Neural cell (in vitro differentiated cells): Measurements from ENCODE around the gene LAMA5. TPM values are rescaled to one million over a fixed set of nuclear protein-coding genes. Genes with fewer than 3 reads are reported as not detected.

Experiments used
- H2AFZ ChIP-seq: fragments of 200-600, 300-800 bp; sonication (generic), shearing (Covaris generic); 2 replicates; pipeline ENCODE4 v1.6.0; 2014; ENCODE audit warnings: low read depth, mild to moderate bottlenecking, antibody characterized with exemption, low read length, moderate library complexity
- H3F3A ChIP-seq: fragments of 200-600 bp; shearing (Covaris generic); 2 replicates; pipeline ENCODE4 v1.6.1; 2016; ENCODE audit warnings: mild to moderate bottlenecking, moderate library complexity, mixed read lengths, antibody characterized with exemption, low read length; ENCODE audit not compliant: insufficient read depth, poor library complexity, severe bottlenecking
- H3K27ac ChIP-seq: fragments of 200-600, 300-800 bp; sonication (generic), shearing (Covaris generic); 2 replicates; pipeline ENCODE4 v1.5.1; 2014; ENCODE audit warnings: mild to moderate bottlenecking, low read length, moderate library complexity
- H3K27me3 ChIP-seq: fragments of 300-800, 200-600 bp; sonication (generic), shearing (Covaris generic); 2 replicates; pipeline ENCODE4 v1.6.0; 2014; ENCODE audit warnings: mild to moderate bottlenecking, low read depth, low read length, moderate library complexity; ENCODE audit not compliant: insufficient read depth
- H3K36me3 ChIP-seq: fragments of 300-800, 200-600 bp; sonication (generic), shearing (Covaris generic); 2 replicates; pipeline ENCODE4 v1.5.1; 2014; ENCODE audit warnings: mild to moderate bottlenecking, antibody characterized with exemption, low read length, moderate library complexity; ENCODE audit not compliant: insufficient read depth
- H3K4me2 ChIP-seq: fragments of 300-800, 200-600 bp; sonication (generic), shearing (Covaris generic); 2 replicates; pipeline ENCODE4 v1.6.0; 2014; ENCODE audit warnings: mild to moderate bottlenecking, low read length
- H3K4me3 ChIP-seq: fragments of 300-800, 200-600 bp; sonication (generic), shearing (Covaris generic); 2 replicates; pipeline ENCODE4 v1.5.1; 2014; ENCODE audit warnings: mild to moderate bottlenecking, low read length, moderate library complexity
- H3K79me2 ChIP-seq: fragments of 200-600 bp; shearing (Covaris generic); replicated peaks from 2 replicates; pipeline ENCODE4 v1.6.0; 2014; ENCODE audit warnings: mild to moderate bottlenecking, low read length, moderate library complexity; ENCODE audit not compliant: insufficient read depth
- H3K9ac ChIP-seq: fragments of 300-800, 200-600 bp; sonication (generic), shearing (Covaris generic); 2 replicates; pipeline ENCODE4 v1.6.1; 2016; ENCODE audit warnings: mild to moderate bottlenecking, low read length, mixed read lengths
- H3K9me2 ChIP-seq: fragments of 200-600 bp; shearing (Covaris generic); 2 replicates; pipeline ENCODE4 v1.6.1; 2016; ENCODE audit warnings: mild to moderate bottlenecking, low read length, mixed read lengths; ENCODE audit not compliant: insufficient read depth
- H3K9me3 ChIP-seq: fragments of 200-600, 300-800 bp; sonication (generic), shearing (Covaris generic); 2 replicates; pipeline ENCODE4 v1.6.1; 2016; ENCODE audit warnings: mild to moderate bottlenecking, mixed run types, low read length, moderate library complexity, mixed read lengths
- H4K20me1 ChIP-seq: fragments of 200-600 bp; shearing (Covaris generic); 2 replicates; pipeline ENCODE4 v1.6.1; 2016; ENCODE audit warnings: mild to moderate bottlenecking, mixed run types; ENCODE audit not compliant: insufficient read depth
- CTCF ChIP-seq: fragments of 450-650 bp; IDR thresholded peaks from 2 replicates; pipeline ENCODE4 v1.5.1; 2014; ENCODE audit warnings: antibody characterized with exemption, mild to moderate bottlenecking, moderate library complexity; ENCODE audit not compliant: poor library complexity, severe bottlenecking
- EP300 ChIP-seq: fragments of 450-650 bp; conservative IDR thresholded peaks from 2 replicates; pipeline ENCODE4 v1.6.1; 2014; ENCODE audit warnings: antibody characterized with exemption, mild to moderate bottlenecking, moderate library complexity; ENCODE audit not compliant: poor library complexity, severe bottlenecking
- EZH2 ChIP-seq: fragments of 200-600, 300-800 bp; shearing (Covaris generic), sonication (generic); IDR thresholded peaks from 2 replicates; pipeline ENCODE4 v1.6.1; 2014; ENCODE audit warnings: antibody characterized with exemption, low read length, borderline replicate concordance, mild to moderate bottlenecking; ENCODE audit not compliant: insufficient read depth, poor library complexity, severe bottlenecking
- POLR2AphosphoS5 ChIP-seq: IDR thresholded peaks from 2 replicates; pipeline ENCODE4 v1.6.1; 2012
- RAD21 ChIP-seq: fragments of 450-650 bp; conservative IDR thresholded peaks from 2 replicates; pipeline ENCODE4 v1.6.1; 2014; ENCODE audit warnings: antibody characterized with exemption, mild to moderate bottlenecking, moderate library complexity
- REST ChIP-seq: IDR thresholded peaks from 2 replicates; pipeline ENCODE4 v1.6.1; 2012; ENCODE audit warnings: borderline replicate concordance
- SMC3 ChIP-seq: fragments of 450-650 bp; conservative IDR thresholded peaks from 2 replicates; pipeline ENCODE4 v1.6.1; 2014; ENCODE audit warnings: antibody characterized with exemption, mild to moderate bottlenecking, moderate library complexity; ENCODE audit not compliant: poor library complexity
- TAF1 ChIP-seq: IDR thresholded peaks from 2 replicates; pipeline ENCODE4 v1.6.1; 2012; ENCODE audit warnings: low read depth
- polyA plus RNA-seq: library from polyadenylated mRNA; depleted of rRNA; stranded (reverse); fragments of >200 nt; gene quantifications from 2 replicates; pipeline ENCODE4 v1.2.3, GENCODE V29; 2014

LAMA5 gene
- polyA plus RNA-seq, 1 donor from 2014 or later, result 27.2 TPM

GRCh38 chr20:62305149-62305764 lies 61.9 kb downstream of the LAMA5 start:
- H3K4me2 ChIP-seq, result no peak overlapping the region

GRCh38 chr20:62304331-62305148 lies 62.6 kb downstream of the LAMA5 start:
- H3K79me2 ChIP-seq, result peaks cover 14% of the 10 kb centered on the region
- H3K27ac ChIP-seq, result no peak overlapping the region
- peak overlapping the region; percentile 66 for H3K9ac ChIP-seq
- no peaks in the 10 kb centered on the region for H3K27me3 ChIP-seq
- H3K4me3 ChIP-seq, result peak overlapping the region; percentile 93
- H3K9me2 ChIP-seq, result no peaks in the 10 kb centered on the region
- H4K20me1 ChIP-seq, result peaks cover 9% of the 10 kb centered on the region
- H3K4me2 ChIP-seq, result peak overlapping the region; percentile 82
- H3K9me3 ChIP-seq, result no peaks in the 10 kb centered on the region
- H2AFZ ChIP-seq, result no peak overlapping the region
- H3K36me3 ChIP-seq, result no peaks in the 10 kb centered on the region
- H3F3A ChIP-seq, result no peaks in the 10 kb centered on the region
- TF ChIP-seq REST (no peak), RAD21 (no peak), EP300 (no peak), CTCF (no peak), SMC3 (no peak), TAF1 (no peak)

More at GRCh38 chr20:62305149-62305764, 61.9 kb downstream of the LAMA5 start:
- Histone ChIP-seq H3K27ac (no peak overlapping the region), H3K27me3 (no peaks in the 10 kb centered on the region), H2AFZ (no peak overlapping the region), H3K36me3 (no peaks in the 10 kb centered on the region), H3K9ac (no peak overlapping the region), H3K9me3 (no peaks in the 10 kb centered on the region), H3K4me3 (peak overlapping the region; percentile 93), H3K79me2 (peaks cover 14% of the 10 kb centered on the region), H3F3A (no peaks in the 10 kb centered on the region), H3K9me2 (no peaks in the 10 kb centered on the region), H4K20me1 (peaks cover 9% of the 10 kb centered on the region)
- TF ChIP-seq EP300 (no peak), SMC3 (no peak), TAF1 (no peak), EZH2 (no peak), CTCF (no peak), POLR2AphosphoS5 (no peak)
